A673 (cell line): ENCODE data around the gene EIF2B1. TPM values are rescaled to one million over a fixed set of nuclear protein-coding genes. Genes with fewer than 3 reads are reported as not detected.

Experiments used
- Bru-seq: library from RNA; stranded (reverse); fragments of 400-500 nt; gene quantifications from one replicate; lab custom pipeline; 2021; lab: Mats Ljungman, UMichigan
- BruChase-seq, 2 experiments: library from RNA; stranded (reverse); fragments of 400-500 nt; gene quantifications; one replicate each; lab custom pipeline; 2021; lab: Mats Ljungman, UMichigan
- BruUV-seq: library from RNA; stranded (reverse); fragments of 400-500 nt; replicated peaks from 2 replicates; lab custom pipeline; 2021; lab: Mats Ljungman, UMichigan
- CTCF ChIA-PET: fragments of 300-600 bp; sonication (Branson Sonifier 250); formaldehyde crosslinking; loops from one replicate; lab custom pipeline; 2022; ENCODE audit warnings: antibody characterized with exemption; lab: Charles Lee
- POLR2A ChIA-PET: fragments of 300-600 bp; sonication (Branson Sonifier 250); formaldehyde crosslinking; loops from one replicate; lab custom pipeline; 2022; ENCODE audit warnings: antibody characterized with exemption; ENCODE audit not compliant: low non-redundant PET; lab: Charles Lee
- DNase-seq: peaks from one replicate; pipeline ENCODE4 v3.0.0-alpha.2; 2015; ENCODE audit warnings: low spot score
- H3K27ac ChIP-seq: fragments of 200-600 bp; sonication (generic); 2 replicates; pipeline ENCODE4 v1.5.1; 2016; ENCODE audit warnings: mixed run types, low read depth, mild to moderate bottlenecking, mixed read lengths, antibody characterized with exemption, low read length; ENCODE audit not compliant: poor library complexity, severe bottlenecking
- H3K27me3 ChIP-seq: fragments of 200-600 bp; sonication (generic); replicated peaks from 2 replicates; pipeline ENCODE4 v1.6.1; 2017; ENCODE audit warnings: mixed run types, low read depth, mild to moderate bottlenecking, mixed read lengths, antibody characterized with exemption, low read length; ENCODE audit not compliant: insufficient read depth, poor library complexity
- H3K36me3 ChIP-seq: fragments of 200-600 bp; sonication (generic); 2 replicates; pipeline ENCODE4 v1.6.1; 2016; ENCODE audit warnings: mixed run types, mild to moderate bottlenecking, mixed read lengths, antibody characterized with exemption, low read length; ENCODE audit not compliant: insufficient read depth, poor library complexity, severe bottlenecking
- H3K4me1 ChIP-seq: fragments of 200-600 bp; sonication (generic); 2 replicates; pipeline ENCODE4 v1.6.1; 2017; ENCODE audit warnings: mixed run types, mild to moderate bottlenecking, mixed read lengths, antibody characterized with exemption, low read length; ENCODE audit not compliant: insufficient read depth, poor library complexity, severe bottlenecking
- H3K4me3 ChIP-seq: fragments of 200-600 bp; sonication (generic); 2 replicates; pipeline ENCODE4 v1.5.1; 2016; ENCODE audit warnings: low read depth, mixed run types, mild to moderate bottlenecking, mixed read lengths, low read length; ENCODE audit not compliant: poor library complexity, severe bottlenecking
- H3K9me3 ChIP-seq: fragments of 200-600 bp; sonication (generic); 2 replicates; pipeline ENCODE4 v1.6.1; 2016; ENCODE audit warnings: mixed run types, low read depth, mild to moderate bottlenecking, mixed read lengths, antibody characterized with exemption, low read length; ENCODE audit not compliant: poor library complexity, severe bottlenecking
- EZH2 ChIP-seq: fragments of 200-600 bp; sonication (generic); IDR thresholded peaks from 2 replicates; pipeline ENCODE4 v1.6.1; 2017; ENCODE audit warnings: borderline replicate concordance, low read depth, mild to moderate bottlenecking, mixed read lengths, antibody characterized with exemption, low read length; ENCODE audit not compliant: poor library complexity, severe bottlenecking
- intact Hi-C: fragments of 100-400 bp; cut with micrococcal nuclease; formaldehyde crosslinking; loops from one replicate; pipeline ENCODE4 v1.10.0; 2022; ENCODE audit not compliant: unreplicated experiment
- long read RNA-seq: library from polyadenylated mRNA; stranded (forward); transcript quantifications from one replicate; pipeline ENCODE4 v2.0.0, GENCODE V29; 2022
- total RNA-seq: library from RNA; stranded (reverse); gene quantifications from 2 replicates; pipeline ENCODE4 v1.2.3, GENCODE V29; 2021
- TF ChIP-seq, protein P1 (sequence below): fragments of 300-800, 200-600 bp; sonication (generic); conservative IDR thresholded peaks from 2 replicates; pipeline ENCODE4 v1.5.1; 2017; ENCODE audit warnings: low read depth, mild to moderate bottlenecking, antibody characterized with exemption, low read length, moderate library complexity, mixed read lengths

Gene EIF2B1
- 62.0 and 68.3 TPM in 2 replicates for total RNA-seq
- percentile 74 among the genes with signal in this experiment for Bru-seq, nascent RNA
- BruChase-seq, experiment 1, labeled RNA remaining after a 2-hour chase, result percentile 78 among the genes with signal in this experiment
- BruChase-seq, experiment 2, labeled RNA remaining after a 6-hour chase, result percentile 84 among the genes with signal in this experiment
- long read RNA-seq, transcript EIF2B1-201 (9 exons, 2,477 nt), result major isoform, 169 of 212 reads
- long read RNA-seq, partial matches to known transcripts, result 9 of 212 reads
- long read RNA-seq, other reads (novel, unspliced or antisense), result 33 of 212 reads

DNA sequence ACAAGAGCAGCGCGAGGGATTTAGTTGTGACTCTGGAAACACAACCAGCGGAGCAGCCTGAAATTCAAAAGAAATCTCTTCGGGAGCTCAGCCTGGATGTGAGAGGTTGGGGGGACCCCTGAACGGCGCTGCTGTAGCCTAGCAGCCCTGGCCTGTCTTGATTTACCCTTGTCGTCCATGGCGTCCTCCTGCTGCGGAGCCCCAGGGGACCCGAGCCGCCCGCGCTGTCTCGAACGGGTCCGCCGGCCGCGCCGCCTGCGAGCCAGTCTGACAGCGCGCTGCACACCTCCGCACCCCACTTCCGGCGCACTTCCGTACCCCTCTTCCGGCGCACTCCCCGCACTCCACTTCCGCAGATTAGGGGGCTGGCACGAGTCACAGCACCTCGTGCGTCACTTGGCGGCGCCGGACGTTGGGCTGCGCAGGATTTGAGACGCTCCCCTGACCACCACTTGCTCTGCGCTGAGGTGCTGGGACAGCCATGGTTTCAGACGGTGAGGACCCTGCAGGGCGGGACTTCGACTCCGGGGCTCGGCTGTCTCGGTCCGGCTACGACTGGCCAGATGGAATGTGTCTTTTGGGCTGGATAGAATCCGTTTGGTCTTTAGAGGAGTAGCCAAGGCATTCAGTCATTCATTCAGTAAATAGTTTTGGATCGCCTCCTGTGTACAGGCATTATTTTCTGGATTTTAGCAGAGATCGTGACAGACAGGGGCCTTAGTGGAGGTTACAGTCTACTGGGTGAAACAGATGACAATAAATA is at the start of gene EIF2B1, which contains the start of gene GTF2H3:
Gene EIF2B1 (minus strand): TSS at position 308 of the 763 bp plus-strand sequence. CDS start 129 bp downstream, at position 179.
Gene GTF2H3 (plus strand): TSS at position 451 of the 763 bp plus-strand sequence. CDS start 31 bp downstream, at position 482.
- H3K9me3 ChIP-seq, result no peaks in the 10 kb centered on the region
- POLR2A ChIA-PET, result no interaction called here
- BruUV-seq, result no TSS peak
- TF ChIP-seq, protein P1, sequence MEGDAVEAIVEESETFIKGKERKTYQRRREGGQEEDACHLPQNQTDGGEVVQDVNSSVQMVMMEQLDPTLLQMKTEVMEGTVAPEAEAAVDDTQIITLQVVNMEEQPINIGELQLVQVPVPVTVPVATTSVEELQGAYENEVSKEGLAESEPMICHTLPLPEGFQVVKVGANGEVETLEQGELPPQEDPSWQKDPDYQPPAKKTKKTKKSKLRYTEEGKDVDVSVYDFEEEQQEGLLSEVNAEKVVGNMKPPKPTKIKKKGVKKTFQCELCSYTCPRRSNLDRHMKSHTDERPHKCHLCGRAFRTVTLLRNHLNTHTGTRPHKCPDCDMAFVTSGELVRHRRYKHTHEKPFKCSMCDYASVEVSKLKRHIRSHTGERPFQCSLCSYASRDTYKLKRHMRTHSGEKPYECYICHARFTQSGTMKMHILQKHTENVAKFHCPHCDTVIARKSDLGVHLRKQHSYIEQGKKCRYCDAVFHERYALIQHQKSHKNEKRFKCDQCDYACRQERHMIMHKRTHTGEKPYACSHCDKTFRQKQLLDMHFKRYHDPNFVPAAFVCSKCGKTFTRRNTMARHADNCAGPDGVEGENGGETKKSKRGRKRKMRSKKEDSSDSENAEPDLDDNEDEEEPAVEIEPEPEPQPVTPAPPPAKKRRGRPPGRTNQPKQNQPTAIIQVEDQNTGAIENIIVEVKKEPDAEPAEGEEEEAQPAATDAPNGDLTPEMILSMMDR, result no peak
- TF ChIP-seq EZH2, result no peak
- no peaks in the 10 kb centered on the region for H3K4me1 ChIP-seq
- H3K36me3 ChIP-seq, result peaks cover 26% of the 10 kb centered on the region
- H3K4me3 ChIP-seq, result peak within 1 kb of the TSS; percentile 58
- no peaks in the 10 kb centered on the region for H3K27me3 ChIP-seq
- peak within 1 kb of the TSS; percentile 76 for H3K27ac ChIP-seq
- CTCF ChIA-PET, result no interaction called here
- peak; percentile 98 for DNase-seq
- intact Hi-C loops, result no loop called here

DNA sequence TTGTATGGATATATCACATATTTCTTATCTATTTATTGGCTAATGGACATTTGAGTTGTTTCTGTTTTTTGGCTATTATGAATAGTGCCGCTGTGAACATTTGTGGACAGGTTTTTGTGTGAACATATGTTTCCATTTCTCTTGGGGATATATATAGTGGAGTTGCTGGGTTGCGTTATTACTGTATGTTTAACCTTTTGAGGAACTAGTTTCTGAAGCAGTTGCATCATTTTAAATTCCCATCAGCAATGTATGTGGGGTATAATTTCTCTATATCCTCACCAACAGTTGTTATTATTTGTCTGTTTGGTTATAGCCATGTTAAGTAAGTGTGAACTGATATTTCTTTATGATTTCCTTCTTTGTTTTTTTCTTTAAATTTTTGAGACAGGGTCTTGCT is 48.1 kb upstream of the EIF2B1 start:
- intact Hi-C loops, result no loop called here
- BruUV-seq, result no TSS peak
- Histone ChIP-seq H3K27me3 (no peaks in the 10 kb centered on the region), H3K36me3 (peaks cover 2% of the 10 kb centered on the region), H3K27ac (no peak overlapping the region), H3K4me1 (no peaks in the 10 kb centered on the region), H3K9me3 (no peaks in the 10 kb centered on the region), H3K4me3 (no peak overlapping the region)
- DNase-seq, result no peak
- no peak for TF ChIP-seq EZH2
- TF ChIP-seq, protein P1, result no peak
- ChIA-PET POLR2A (no interaction called here), CTCF (no interaction called here)

DNA sequence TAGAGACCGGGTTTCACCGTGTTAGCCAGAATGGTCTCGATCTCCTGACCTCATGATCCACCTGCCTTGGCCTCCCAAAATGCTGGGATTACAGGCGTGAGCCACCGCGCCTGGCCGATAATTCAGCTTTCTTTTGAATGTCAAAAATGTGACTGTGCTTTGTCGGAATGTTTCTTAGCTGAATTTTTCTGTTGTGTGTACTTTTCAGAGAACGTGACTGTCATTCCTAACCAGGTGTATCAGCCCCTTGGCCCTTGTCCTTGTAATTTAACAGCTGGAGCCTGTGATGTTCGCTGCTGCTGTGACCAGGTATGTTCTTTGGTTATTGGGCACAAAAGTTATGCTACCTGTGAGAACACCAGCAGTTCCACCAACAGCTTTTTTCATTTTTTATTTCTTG is 45.5 kb upstream of the EIF2B1 start:
- no peak overlapping the region for H3K4me3 ChIP-seq
- H3K27me3 ChIP-seq, result no peaks in the 10 kb centered on the region
- H3K4me1 ChIP-seq, result no peaks in the 10 kb centered on the region
- no TSS peak for BruUV-seq
- no peak for TF ChIP-seq EZH2
- TF ChIP-seq, protein P1, result no peak
- ChIA-PET CTCF (no interaction called here), POLR2A (no interaction called here)
- peaks cover 6% of the 10 kb centered on the region for H3K36me3 ChIP-seq
- H3K9me3 ChIP-seq, result no peaks in the 10 kb centered on the region
- intact Hi-C loops, result no loop called here
- DNase-seq, result no peak
- H3K27ac ChIP-seq, result no peak overlapping the region
